Thyroid gland (tissue), 4 donors: ENCODE measurements around the gene STXBP3.

Experiments used
- CTCF ChIP-seq, 6 experiments: fragments of 200-600 bp in 3 of 6; fragments of 450-650 bp in 3 of 6; sonication (generic) in 3 of 6; IDR thresholded peaks; one replicate each; pipeline ENCODE4 v1.5.1; 2016 to 2019; ENCODE audit warnings: antibody characterized with exemption in 6 of 6, mild to moderate bottlenecking in 2 of 6, inconsistent platforms in 1 of 6, moderate library complexity in 1 of 6
- POLR2A ChIP-seq, 2 donors: fragments of 450-650 bp; IDR thresholded peaks; one replicate each; pipeline ENCODE4 v1.6.1; 2017; ENCODE audit warnings: antibody characterized with exemption in 2 of 2, mild to moderate bottlenecking in 2 of 2, moderate library complexity in 1 of 2

- TF ChIP-seq POLR2A (IDR thresholded peaks at IDR 0.05) (no peak), CTCF (IDR thresholded peaks at IDR 0.05) (no peak)
These were observed 31.4 kb downstream of the STXBP3 start for GRCh38 chr1:108777839-108778238.
